Gastrocnemius medialis (tissue), 4 donors: ENCODE measurements around the gene PCDH17. TPM values are rescaled to one million over a fixed set of nuclear protein-coding genes. Genes with fewer than 3 reads are reported as not detected.

Experiments used
- ATAC-seq, 2 donors: fragments of 150-250 bp; one replicate each; pipeline ENCODE4 v1.9.1; 2016
- DNase-seq, 2 donors: peaks; one replicate each; pipeline ENCODE4 v3.0.0-alpha.2; 2019
- H3K27ac ChIP-seq, 4 donors: fragments of 200-600 bp; sonication (generic); 1 replicate in 1 of 4; 2 replicates in 3 of 4; pipeline ENCODE4 v1.5.1; 2016 to 2018; ENCODE audit warnings: mild to moderate bottlenecking in 2 of 4, moderate library complexity in 1 of 4
- H3K27me3 ChIP-seq, 3 donors: fragments of 200-600 bp; sonication (generic) in 2 of 3; 1 replicate in 1 of 3; 2 replicates in 2 of 3; pipeline versions ENCODE4 v1.5.1 to v1.6.0; 2016 to 2019; ENCODE audit warnings: mild to moderate bottlenecking in 1 of 3, moderate library complexity in 1 of 3
- H3K36me3 ChIP-seq, 2 donors: fragments of 200-600 bp; sonication (generic) in 1 of 2; one replicate each; pipeline ENCODE4 v1.5.1; 2017 to 2018
- H3K4me1 ChIP-seq, 2 donors: fragments of 200-600 bp; sonication (generic) in 1 of 2; one replicate each; pipeline ENCODE4 v1.5.1; 2016 to 2017; ENCODE audit warnings: mild to moderate bottlenecking in 2 of 2
- H3K4me3 ChIP-seq, 4 donors: fragments of 200-600 bp; sonication (generic) in 3 of 4; 1 replicate in 1 of 4; 2 replicates in 3 of 4; pipeline ENCODE4 v1.5.1; 2016 to 2019; ENCODE audit warnings: mild to moderate bottlenecking in 2 of 4
- H3K9me3 ChIP-seq, 3 donors: fragments of 200-600 bp; sonication (generic) in 2 of 3; 1 replicate in 1 of 3; 2 replicates in 2 of 3; pipeline ENCODE4 v1.5.1; 2016 to 2019
- CTCF ChIP-seq, 5 experiments: fragments of 450-650 bp in 3 of 5; fragments of 200-600 bp in 2 of 5; sonication (generic) in 2 of 5; IDR thresholded peaks in 4 of 5; conservative IDR thresholded peaks in 1 of 5; 1 replicate in 4 of 5; 2 replicates in 1 of 5; pipeline ENCODE4 v1.5.1; 2016 to 2019; ENCODE audit warnings: antibody characterized with exemption in 5 of 5, mild to moderate bottlenecking in 3 of 5, moderate library complexity in 3 of 5
- POLR2A ChIP-seq, 2 donors: fragments of 450-650 bp; IDR thresholded peaks; one replicate each; pipeline ENCODE4 v1.6.1; 2017; ENCODE audit warnings: antibody characterized with exemption in 2 of 2, mild to moderate bottlenecking in 2 of 2, moderate library complexity in 2 of 2
- in situ Hi-C, 4 donors: fragments of 200-750 bp; cut with MboI; loops; one replicate each; pipeline versions ENCODE4 v1.15.0 to v1.8.0; 2017; ENCODE audit warnings: low sequenced_read_pairs in 4 of 4
- intact Hi-C: fragments of 100-400 bp; cut with DNase I; formaldehyde crosslinking; loops from one replicate; pipeline ENCODE4 v1.15.1; 2023; ENCODE audit warnings: low total_unique reads
- total RNA-seq, 4 donors: library from RNA; depleted of rRNA; stranded (reverse); fragments of >200 nt; gene quantifications; one replicate each; pipeline versions ENCODE4 v1.1.0 to v1.2.3, GENCODE V29; 2016

The PCDH17 gene
- total RNA-seq, 4 donors from 2014 or later = 0.51 to 1.4 (median 1.1) TPM

GRCh38 chr13:57644106-57644505, 12.6 kb downstream of the PCDH17 start:
- H3K27me3 ChIP-seq = no peaks in the 10 kb centered on the region
- intact Hi-C loops = no loop called here
- H3K36me3 ChIP-seq = no peaks in the 10 kb centered on the region
- TF ChIP-seq POLR2A (IDR thresholded peaks at IDR 0.05) = no peak
- no peak for TF ChIP-seq CTCF (IDR thresholded peaks at IDR 0.05 in 4 of 5, conservative IDR thresholded peaks at IDR 0.05 in 1 of 5)
- no peaks in the 10 kb centered on the region for H3K4me1 ChIP-seq
- ATAC-seq (no peak), DNase-seq (no peak)
- H3K27ac ChIP-seq = no peak overlapping the region
- H3K9me3 ChIP-seq = no peaks in the 10 kb centered on the region
- in situ Hi-C loops = loop anchor here in 1 of 4 donors (25.0 kb wide), 1 partner anchor 1668 kb away; no protein-coding TSS in a partner anchor
- no peak overlapping the region for H3K4me3 ChIP-seq

GRCh38 chr13:57653229-57653989, 21.9 kb downstream of the PCDH17 start:
- Histone ChIP-seq H3K36me3 (no peaks in the 10 kb centered on the region), H3K9me3 (no peaks in the 10 kb centered on the region), H3K4me1 (no peaks in the 10 kb centered on the region), H3K4me3 (no peak overlapping the region), H3K27ac (no peak overlapping the region), H3K27me3 (no peaks in the 10 kb centered on the region)
- no peak for DNase-seq
- intact Hi-C loops (no loop called here), in situ Hi-C loops (no loop called here)
- no peak for ATAC-seq
- no peak for TF ChIP-seq POLR2A (IDR thresholded peaks at IDR 0.05)
- TF ChIP-seq CTCF (IDR thresholded peaks at IDR 0.05 in 4 of 5, conservative IDR thresholded peaks at IDR 0.05 in 1 of 5) = no peak

GRCh38 chr13:57665481-57665880, 33.9 kb downstream of the PCDH17 start:
- H3K27me3 ChIP-seq = no peaks in the 10 kb centered on the region
- no peaks in the 10 kb centered on the region for H3K9me3 ChIP-seq
- TF ChIP-seq POLR2A (IDR thresholded peaks at IDR 0.05) (no peak), CTCF (IDR thresholded peaks at IDR 0.05 in 4 of 5, conservative IDR thresholded peaks at IDR 0.05 in 1 of 5) (no peak)
- H3K27ac ChIP-seq = no peak overlapping the region
- intact Hi-C loops (no loop called here), in situ Hi-C loops (no loop called here)
- no peak overlapping the region for H3K4me3 ChIP-seq
- H3K4me1 ChIP-seq = no peaks in the 10 kb centered on the region
- no peaks in the 10 kb centered on the region for H3K36me3 ChIP-seq
- ATAC-seq (no peak), DNase-seq (no peak)

- H3K27ac ChIP-seq = no peak overlapping the region
- no peak for DNase-seq
- no peaks in the 10 kb centered on the region for H3K9me3 ChIP-seq
- in situ Hi-C loops (no loop called here), intact Hi-C loops (no loop called here)
- no peaks in the 10 kb centered on the region for H3K4me1 ChIP-seq
- no peak overlapping the region for H3K4me3 ChIP-seq
- no peaks in the 10 kb centered on the region for H3K27me3 ChIP-seq
- TF ChIP-seq CTCF (IDR thresholded peaks at IDR 0.05 in 4 of 5, conservative IDR thresholded peaks at IDR 0.05 in 1 of 5) = no peak
- no peak for TF ChIP-seq POLR2A (IDR thresholded peaks at IDR 0.05)
- no peaks in the 10 kb centered on the region for H3K36me3 ChIP-seq
- ATAC-seq = no peak
These were observed 34.8 kb downstream of the PCDH17 start for GRCh38 chr13:57666131-57666953.
